Measurements from ENCODE around the gene TPST2.

DNA sequence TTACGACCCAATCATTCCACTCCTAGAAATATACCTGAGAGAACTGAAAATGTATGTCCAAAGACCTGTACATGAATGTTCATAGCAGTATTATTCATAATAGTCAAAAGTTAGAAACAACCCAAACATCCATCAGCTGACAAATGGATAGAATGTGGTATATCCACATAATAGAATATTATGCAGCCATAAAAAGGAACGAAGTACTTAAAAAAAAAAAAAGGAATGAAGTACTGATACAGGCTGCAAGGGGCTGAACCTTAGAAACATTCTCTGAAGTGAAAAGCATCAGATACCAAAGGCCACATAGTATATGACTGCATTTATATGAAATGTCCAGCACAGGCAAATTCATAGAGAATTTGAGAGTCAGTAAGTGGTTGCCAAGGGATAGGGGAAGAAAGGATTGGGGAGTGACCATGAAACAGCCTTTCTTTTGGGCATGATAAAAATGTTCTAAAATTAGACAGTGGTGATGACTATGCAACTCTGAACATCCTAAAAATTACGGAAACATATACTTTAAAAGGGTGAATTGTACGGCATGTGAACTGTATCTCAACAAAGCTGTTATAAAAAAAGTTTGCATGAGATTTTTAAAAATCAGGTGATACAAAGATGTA is 1.8 kb downstream of the TPST2 start:
- TF ChIP-seq, protein P1, sequence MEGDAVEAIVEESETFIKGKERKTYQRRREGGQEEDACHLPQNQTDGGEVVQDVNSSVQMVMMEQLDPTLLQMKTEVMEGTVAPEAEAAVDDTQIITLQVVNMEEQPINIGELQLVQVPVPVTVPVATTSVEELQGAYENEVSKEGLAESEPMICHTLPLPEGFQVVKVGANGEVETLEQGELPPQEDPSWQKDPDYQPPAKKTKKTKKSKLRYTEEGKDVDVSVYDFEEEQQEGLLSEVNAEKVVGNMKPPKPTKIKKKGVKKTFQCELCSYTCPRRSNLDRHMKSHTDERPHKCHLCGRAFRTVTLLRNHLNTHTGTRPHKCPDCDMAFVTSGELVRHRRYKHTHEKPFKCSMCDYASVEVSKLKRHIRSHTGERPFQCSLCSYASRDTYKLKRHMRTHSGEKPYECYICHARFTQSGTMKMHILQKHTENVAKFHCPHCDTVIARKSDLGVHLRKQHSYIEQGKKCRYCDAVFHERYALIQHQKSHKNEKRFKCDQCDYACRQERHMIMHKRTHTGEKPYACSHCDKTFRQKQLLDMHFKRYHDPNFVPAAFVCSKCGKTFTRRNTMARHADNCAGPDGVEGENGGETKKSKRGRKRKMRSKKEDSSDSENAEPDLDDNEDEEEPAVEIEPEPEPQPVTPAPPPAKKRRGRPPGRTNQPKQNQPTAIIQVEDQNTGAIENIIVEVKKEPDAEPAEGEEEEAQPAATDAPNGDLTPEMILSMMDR (conservative IDR thresholded peaks at IDR 0.05): no peak
- no peak for TF ChIP-seq ZFX (IDR thresholded peaks at IDR 0.05)

Data from C4-2B (cell line).